Activated T-cell treated with anti-CD3 and anti-CD28 coated beads, Interleukin-2, amount 50 U/mL, for 1 hour (primary cell): ENCODE results near the gene CLDN5.

Experiments
- DNase-seq: peaks from one replicate; pipeline ENCODE4 v3.0.0-alpha.2; 2020

The CLDN5 gene

GRCh38 chr22:19478901-19479354, 45.3 kb downstream of the CLDN5 start, which contains the start of gene UFD1:
UFD1 (minus strand) TSS chr22:19479193; CDS start chr22:19479085, 108 bp downstream.
- DNase-seq, result peak; percentile 81

- DNase-seq, result no peak
Observed at GRCh38 chr22:19478045-19478900, 45.9 kb downstream of the CLDN5 start.

- DNase-seq, result no peak
Observed at GRCh38 chr22:19477321-19478044, 46.7 kb downstream of the CLDN5 start.

GRCh38 chr22:19476023-19476422, 48.2 kb downstream of the CLDN5 start:
- DNase-seq, result no peak

GRCh38 chr22:19473578-19473977, 50.6 kb downstream of the CLDN5 start:
- DNase-seq, result no peak
